Neural progenitor cell (in vitro differentiated cells): ENCODE results near the gene CLDN9.

Experiments
- CTCF ChIP-seq: fragments of 200-600 bp; sonication (generic); IDR thresholded peaks from 2 replicates; pipeline ENCODE4 v1.5.1; 2017; ENCODE audit warnings: antibody characterized with exemption, mild to moderate bottlenecking
- EZH2 ChIP-seq: fragments of 200-600 bp; sonication (generic); IDR thresholded peaks from 2 replicates; pipeline ENCODE4 v1.6.1; 2017; ENCODE audit warnings: antibody characterized with exemption, mild to moderate bottlenecking, moderate library complexity
- EZH2phosphoT487 ChIP-seq: fragments of 200-600 bp; sonication (generic); IDR thresholded peaks from 2 replicates; pipeline ENCODE4 v1.6.1; 2017; ENCODE audit warnings: antibody characterized with exemption

GRCh38 chr16:3001316-3001715, 11.4 kb upstream of the CLDN9 start:
- no peak for TF ChIP-seq CTCF
- TF ChIP-seq EZH2phosphoT487, result no peak
- TF ChIP-seq EZH2, result no peak
